Measurements from ENCODE around the gene SMPD2.

DNA sequence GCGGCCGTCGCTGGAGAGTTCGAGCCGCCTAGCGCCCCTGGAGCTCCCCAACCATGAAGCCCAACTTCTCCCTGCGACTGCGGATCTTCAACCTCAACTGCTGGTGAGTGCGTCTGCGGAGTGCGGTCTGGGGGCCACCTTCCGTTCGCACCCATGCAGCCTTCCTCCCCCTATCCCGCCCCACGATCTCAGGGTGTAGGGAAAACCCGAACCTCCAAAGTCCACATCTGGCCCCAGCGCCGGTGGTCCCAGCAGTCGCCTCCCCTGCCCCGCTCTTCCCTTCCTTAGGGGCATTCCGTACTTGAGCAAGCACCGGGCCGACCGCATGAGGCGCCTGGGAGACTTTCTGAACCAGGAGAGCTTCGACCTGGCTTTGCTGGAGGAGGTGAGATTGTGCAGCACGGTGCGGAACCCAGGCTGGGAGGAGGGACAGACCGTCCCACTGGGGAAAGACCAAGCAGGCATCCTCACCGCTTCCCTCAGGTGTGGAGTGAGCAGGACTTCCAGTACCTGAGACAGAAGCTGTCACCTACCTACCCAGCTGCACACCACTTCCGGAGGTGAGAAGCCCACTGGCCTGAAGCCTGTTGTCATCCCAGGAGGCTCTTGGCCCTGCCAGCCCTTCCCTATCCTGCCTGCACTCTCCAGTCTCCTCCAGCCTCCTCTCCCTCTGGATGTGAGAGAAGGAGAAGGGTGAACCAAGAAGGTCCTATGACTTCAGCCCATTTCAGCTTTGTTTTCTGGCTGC lies 719 bp downstream of the SMPD2 start:
- 0 out of 2 replicates have a peak, but pooled peaks have one; percentile 6 for TF ChIP-seq CTCF (conservative IDR thresholded peaks at IDR 0.05)
- TF ChIP-seq EZH2 (IDR thresholded peaks at IDR 0.05; ENCODE audit: low read depth): no peak

Measured in PC-9 (cell line).